ENCODE data around the gene SYNJ2.
A peak's percentile ranks its signal among the peaks of the same experiment; 100 is the strongest.

The SYNJ2 gene

DNA sequence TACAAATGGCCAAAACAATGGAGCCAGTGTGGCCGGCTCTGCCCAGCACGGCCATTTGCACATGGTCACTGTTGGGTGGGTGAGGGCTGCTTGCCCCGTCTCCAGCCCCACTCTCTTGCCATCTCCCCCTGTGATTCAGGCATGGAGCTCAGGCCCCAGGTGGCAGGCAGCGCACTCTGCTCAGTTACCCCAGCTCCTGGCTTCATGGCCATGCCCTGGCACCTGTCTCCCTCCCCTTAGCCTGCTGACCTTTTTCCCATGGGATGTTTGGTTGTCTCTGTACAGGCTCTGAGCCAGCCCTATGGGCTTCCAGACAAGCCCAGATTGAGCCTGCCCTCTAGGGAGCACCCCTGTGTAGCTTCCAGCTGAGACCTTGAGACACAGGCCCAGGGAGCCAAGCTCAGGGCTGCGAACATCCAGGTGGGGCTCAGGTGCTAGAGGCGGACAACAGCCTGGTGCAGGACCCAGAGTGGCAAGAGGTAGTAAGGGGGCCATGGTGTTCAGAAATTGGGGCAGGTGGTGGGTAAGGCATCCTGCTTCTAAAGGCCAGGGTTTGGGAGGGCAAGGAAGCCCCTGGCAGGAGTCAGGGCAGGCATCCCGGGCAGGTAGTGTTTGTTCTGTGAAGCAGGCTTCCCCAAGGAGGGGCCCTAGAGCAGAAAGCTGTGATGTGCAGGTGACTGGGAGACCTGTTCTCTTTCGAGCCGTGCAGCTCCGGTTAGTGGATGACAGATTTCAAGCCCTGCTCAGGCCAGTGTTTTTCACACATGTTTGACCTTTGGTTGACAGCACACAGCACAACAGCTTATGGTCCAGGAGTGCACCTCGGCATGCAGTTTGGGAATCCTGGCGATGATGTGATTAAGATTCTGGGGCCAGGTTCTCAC is 17.7 kb downstream of the SYNJ2 start:
- DNase-seq = no peak

DNA sequence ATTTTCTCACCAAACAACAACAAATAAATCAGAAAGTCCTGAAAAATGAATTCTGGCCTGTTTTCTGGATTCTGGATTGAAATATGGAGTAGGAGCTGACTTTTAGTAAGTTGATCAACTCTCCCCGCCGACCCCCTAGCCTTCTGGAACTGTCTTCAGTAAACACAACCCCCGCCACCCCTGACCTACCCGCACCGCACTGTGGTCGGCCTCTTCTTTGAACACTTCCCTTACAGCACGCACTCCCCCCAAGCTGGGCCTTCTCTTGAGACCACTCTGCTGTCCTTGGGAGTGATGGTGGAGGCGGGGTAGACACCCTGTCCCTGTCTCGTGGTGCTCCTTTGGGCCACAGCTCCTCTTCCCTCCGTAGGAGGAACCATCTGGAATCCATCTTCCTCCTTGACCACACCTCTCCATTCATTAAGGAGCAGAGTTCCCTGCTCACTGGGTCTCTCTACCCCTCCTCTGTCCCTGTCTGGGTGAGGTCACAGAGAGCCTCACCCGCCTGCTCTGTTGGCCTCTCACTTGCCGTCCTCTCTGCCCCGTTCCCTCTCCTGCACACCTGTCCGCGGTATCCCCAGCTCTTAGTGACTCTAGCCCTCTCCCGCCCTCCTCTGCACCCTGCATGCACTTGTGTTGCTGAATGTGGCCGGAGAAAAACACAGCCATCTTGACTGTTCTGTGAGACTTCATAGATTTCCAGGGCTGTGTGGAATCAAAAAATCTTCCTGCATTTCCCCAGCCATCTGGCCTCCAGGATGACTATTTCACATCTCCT is 19.1 kb downstream of the SYNJ2 start:
- DNase-seq = no peak

DNA sequence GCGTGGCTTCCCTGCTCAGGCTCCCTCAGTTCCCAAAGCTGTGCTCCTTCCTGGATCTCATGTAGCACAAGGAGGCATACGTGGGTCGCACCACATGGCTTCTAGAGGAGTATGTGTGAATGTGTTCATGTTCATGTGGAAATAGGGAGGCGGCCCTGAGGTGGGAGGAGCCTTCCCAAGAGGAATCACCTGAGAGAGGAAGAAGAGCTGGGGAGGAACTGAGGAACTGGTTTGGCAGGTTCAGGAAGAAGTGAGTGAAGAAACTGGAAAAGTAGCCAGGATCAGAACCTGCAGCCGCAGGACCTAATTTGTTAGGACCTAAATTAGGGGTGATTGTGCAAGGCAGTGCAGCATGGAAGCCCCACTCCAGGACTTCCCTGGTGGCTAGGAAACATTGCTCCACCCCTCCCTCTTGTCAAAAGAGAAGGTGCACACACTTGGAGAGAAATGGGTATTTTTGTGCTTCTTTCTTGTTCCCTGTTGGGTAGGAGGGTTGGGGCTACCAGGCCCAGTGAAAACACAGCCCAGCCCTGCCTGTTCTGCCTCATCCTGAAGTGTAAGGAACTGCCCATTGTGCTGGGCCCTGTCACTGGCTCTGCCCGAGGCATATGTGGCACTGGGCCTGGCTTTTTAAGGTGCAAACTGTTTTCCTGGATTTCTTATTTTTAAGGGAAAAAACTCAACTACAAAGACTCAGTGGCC is 20.7 kb downstream of the SYNJ2 start:
- no peak for DNase-seq

DNA sequence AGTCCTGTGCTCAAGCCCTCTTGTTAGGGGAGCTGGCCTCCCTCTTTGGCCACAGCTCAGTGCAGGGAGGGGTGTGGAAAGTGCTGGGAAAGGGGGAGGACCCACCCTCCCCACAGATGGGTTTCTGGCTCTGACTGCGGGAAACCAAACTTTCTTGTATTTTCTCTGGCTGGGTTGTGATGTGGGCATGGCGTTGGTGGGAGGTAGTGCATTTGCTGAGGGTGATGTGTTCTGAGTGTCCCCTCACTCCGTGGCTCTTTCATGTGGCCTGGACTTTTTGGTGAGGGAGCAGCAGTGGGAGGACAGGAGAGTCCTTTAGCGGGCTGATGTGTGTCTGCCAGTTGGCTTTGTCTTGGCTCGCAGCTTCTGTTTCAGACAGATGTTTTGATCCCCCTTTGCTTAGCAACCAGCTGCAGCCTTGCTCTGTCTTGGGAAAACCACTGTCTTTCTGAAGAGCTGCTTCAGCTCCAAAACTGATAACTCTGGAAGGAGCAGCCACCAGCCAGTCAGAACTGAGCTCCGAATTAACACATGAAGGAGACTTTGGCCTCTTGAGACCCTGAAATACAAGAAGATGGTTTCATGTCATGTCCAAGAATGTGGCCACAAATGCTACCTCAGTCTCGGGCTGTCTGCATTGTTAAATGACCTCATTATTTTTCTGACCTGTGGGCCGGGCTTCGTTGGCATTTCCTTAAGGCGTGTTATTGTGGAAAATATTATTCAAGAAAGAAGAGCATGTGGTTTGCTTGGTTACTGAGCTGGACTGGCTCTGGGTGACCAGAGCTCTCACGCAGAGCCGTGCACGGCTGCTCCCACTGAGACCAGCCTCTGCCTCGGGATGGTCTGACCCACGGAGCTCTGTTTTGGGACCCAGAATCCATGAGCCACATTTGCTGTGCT is 21.5 kb downstream of the SYNJ2 start:
- DNase-seq = peak in 1 of 2 donors; percentile 30

DNA sequence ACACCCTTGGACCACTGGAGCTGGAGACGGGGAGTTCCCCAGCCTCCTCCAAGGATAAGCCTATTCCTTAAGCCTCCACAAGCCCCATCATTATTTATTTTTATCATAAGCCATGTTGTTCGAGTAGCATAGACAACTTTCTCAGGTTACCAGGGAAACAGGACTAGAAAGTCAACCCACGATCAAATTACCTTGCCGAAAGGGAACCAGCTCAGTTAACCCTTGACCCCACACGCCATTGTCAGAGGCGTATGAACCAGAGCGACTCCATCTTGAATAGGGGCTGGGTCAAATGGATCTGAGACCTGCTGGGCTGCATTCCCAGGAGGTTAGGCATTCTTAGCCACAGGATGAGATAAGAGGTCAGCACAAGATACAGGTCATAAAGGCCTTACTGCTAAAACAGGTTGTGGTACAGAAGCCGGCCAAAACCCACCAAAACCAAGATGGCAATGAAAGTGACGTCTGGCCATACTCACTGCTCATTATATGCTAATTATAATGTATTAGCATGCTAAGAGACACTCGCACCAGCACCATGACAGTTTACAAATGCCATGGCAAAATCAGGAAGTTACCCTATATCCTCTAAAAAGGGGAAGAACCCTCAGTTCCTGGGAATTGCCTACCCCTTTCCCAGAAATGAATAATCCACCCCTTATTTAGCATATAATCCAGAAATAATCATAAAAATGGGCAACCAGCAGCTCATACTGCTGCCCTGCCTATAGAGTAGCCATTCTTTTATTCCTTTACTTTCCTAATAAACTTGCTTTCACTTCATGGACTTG is 22.4 kb downstream of the SYNJ2 start:
- DNase-seq = no peak

DNA sequence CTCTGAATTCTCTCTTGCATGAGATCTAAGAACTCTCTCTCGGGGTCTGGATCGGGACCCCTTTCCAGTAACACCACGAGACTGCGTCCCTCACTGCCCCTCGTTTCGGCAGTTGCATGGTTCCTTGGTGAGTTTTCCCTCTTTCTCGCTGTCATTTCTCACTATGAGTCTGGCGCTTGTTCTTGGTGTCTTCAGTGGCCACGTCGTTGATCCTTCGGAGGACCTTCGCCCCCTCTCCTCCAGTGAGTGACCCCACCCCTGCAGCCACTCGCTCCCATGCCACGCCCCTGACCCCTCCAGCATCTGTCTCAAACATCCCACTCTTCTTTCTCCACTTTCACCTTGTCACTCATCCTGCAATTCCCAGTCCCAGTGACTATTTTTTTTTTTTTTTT is 23.0 kb downstream of the SYNJ2 start:
- DNase-seq = no peak

DNA sequence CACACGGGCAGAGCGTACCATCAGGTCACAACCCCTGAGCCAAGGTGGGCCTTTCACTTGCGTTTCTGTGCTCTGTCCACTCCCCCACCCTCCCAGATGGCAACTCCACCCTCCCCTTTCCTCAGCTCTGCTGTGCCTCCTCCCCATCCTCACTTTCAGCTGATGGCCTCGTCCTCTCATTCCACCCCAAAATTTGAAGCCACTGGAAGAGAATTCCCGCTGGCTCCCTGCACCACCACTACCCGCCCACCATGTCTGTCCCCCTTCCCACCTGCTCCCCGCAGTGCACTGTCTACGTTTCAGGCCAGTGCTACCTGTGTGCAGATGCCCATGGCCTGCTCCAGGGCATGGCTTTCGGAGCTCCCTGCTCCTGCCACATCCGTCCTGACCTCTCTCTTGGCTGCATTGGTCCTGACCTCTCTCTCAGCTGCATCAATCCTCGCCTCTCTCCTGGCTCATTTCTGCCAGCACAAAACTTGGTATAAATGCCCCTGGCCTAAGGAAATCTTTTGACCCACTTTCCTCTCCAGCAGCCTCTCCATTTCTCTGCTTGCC is 24.0 kb downstream of the SYNJ2 start:
- DNase-seq = no peak

DNA sequence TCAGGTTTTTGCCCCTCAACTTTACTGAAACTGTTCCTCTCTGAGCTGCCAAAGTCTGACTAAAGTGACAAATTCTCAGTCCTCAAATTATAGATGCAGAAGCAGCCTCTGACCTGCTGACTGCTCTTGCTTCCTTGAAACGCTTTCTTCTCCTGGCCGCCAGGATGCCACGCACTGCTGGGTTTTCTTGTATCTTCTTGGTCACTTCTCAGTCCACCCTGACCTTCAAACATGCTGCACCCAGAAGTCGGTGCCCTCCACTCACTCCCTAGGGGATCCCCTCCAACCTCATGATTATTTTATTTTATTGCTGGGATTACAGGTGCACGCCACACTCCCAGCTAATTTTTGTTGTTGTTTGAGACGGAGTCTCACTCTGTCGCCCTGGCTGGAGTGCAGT is 24.7 kb downstream of the SYNJ2 start:
- no peak for DNase-seq

DNA sequence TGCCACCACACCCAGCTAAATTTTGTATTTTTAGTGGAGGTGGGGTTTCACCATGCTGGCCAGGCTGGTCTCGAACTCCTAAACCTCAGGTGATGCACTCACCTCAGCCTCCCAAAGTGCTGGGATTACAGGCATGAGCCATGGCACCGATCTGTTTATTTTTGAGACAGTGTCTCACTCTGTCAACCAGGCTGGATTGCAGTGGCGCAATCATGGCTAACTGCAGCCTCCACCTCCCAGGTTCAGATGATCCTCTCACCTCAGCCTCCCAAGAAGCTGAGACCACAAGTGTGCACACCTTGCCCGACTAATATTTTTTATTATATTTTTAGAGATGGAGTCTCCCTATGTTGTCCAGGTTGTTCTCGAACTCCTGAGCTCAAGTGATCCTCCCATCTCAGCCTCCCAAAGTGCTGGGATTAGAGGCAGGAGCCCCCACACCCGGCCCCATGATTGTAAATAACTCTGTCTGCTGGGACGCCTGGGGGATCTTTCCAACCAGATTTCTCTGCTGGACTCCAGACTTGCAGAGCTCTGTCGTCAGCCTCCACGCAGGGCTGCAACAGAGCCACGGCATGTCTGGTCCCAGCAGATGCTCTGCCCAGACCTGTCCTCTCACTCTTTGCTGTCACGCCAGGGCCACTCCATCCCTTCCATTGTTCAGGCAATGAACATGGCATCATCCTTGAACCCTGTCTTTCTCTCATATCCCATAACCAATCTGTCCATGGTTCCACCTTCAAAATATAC is 25.3 kb downstream of the SYNJ2 start:
- DNase-seq = no peak

DNA sequence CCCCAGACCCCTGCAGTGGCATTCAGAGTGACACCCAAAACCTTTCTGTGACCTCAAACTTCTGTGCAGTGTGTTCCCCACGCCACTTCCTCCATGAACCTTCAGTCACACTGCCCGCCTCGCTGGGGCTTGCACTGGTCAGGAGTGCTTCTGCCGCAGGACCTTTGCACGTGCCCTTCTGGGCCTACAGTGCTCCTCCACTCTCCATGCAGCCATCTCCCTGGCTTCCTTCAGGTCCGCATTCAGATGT is 27.1 kb downstream of the SYNJ2 start:
- no peak for DNase-seq

DNA sequence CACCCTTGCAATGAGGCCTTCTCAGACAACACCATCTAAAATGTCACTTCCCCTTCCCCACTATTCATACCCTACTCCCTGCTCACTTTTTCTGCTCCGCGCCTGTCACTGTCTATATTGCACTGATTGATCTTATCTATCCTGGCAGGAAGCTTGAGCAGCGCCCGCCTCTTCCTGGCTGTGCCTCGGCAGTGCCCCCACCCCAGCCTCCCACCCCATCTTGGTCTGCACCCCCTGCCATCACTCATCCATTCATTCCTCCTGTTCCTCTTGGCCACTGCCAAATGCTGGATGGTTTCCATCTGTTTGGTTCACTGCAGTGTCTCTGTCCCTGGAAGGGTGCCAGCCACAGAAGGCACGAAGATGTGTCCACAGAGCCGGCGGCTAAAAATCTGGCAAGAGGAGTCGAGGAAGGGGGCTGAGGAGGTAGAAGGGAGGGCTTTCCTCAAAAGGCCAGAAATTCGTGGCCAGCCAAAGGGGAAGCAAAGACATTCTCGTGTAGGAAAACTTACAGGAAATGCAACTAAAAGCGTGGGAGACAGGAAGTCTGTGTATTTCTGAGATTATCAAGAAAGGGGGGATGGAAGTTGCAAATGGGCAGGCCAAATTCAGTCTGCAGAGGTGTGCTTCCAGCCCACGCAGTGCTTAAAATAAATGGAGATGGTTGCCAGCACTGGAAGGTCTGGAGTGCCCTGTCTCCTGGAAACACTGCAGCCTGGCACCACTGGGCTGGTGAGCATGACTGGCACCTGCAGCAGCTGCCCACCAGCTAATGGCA is 27.6 kb downstream of the SYNJ2 start:
- peak; percentile 10 to 91 for DNase-seq

DNA sequence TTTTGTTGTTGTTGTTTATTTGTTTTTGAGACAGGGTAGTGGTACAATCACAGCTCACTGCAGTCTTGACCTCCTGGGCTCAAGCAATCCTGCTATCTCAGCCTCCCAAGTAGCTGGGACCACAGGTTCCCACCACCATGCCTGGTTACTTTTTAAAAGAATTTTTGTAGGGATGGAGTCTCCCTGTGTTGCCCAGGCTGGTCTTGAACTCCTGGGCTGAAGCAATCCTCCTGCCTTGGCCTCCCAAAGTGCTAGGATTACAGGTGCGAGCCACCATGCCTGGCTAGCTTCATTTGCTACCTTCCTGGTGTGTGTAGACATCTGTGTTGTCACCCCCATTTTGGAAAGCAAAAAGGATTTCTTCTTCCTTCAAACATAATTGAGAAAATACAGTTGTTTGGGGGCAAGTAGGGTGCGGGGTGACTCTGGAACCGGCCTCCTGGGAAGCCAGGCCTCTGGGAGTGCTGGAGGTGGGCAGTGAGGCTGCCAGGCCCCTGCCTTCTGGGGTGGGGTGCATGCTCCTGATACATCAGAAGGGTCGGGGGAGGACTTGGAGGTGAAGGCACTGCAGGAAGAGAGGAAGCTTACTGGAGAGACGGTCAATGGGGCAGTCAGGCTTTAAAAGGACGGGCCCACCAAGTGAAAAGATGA is 28.4 kb downstream of the SYNJ2 start:
- no peak for DNase-seq

DNA sequence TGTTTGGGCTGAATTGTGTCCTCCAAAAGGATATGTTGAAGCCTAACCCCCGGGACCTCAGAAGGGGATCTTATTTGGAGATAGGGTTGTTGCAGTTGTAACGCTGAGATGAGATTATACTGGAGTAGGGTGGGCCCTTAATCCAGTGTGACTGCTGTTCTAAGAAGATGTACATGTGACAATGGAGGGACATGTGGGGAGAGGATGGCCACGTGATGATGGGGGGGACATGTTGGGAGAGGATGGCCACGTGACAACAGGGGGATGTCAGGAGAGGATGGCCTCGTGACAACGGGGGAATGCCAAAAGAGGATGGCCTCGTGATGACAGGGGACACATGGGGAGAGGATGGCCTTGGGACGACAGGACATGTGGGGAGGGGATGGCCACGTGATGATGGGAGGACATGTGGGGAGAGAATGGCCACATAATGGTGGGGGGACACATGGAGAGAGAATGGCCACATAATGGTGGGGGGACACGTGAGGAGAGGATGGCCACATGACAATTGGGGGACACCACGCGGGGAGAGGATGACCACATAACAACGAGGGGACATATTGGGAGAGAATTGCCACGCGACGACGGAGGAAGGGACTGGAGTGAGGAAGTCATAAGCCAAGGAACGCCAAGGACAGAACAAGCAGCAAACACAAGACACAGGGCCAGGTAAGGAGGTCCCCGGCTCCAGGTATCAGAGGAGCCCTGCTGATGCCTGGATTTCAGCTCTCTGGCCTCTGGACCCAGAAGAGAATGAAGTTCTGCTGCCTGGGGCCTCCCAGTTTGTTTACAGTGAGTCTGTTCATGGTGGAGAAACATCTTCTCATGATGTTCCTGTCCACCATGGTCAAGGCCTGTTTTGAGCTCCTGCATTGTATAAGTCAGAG is 29.2 kb downstream of the SYNJ2 start:
- no peak for DNase-seq

DNA sequence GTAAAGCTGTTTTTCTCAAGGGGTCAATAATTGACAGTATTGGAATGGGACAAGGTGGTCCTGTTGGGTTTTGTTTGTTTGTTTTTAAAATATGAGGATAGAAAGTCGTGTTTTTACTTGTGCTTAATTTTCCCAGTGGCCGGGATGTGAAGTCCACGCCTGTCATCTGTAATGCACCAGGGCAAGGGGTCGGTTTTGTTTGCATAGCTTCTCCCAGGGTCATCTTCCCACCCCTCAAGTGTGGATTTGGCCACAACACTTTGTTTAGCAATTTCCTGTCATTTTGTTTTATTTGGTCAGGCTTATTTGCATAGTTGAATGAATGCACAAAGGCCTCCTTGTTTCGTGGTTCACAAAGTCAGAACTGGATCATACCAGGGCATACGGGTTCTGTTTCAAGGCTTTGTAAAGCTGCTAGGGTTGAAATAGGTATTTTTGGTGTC is 29.8 kb downstream of the SYNJ2 start:
- DNase-seq = no peak

DNA sequence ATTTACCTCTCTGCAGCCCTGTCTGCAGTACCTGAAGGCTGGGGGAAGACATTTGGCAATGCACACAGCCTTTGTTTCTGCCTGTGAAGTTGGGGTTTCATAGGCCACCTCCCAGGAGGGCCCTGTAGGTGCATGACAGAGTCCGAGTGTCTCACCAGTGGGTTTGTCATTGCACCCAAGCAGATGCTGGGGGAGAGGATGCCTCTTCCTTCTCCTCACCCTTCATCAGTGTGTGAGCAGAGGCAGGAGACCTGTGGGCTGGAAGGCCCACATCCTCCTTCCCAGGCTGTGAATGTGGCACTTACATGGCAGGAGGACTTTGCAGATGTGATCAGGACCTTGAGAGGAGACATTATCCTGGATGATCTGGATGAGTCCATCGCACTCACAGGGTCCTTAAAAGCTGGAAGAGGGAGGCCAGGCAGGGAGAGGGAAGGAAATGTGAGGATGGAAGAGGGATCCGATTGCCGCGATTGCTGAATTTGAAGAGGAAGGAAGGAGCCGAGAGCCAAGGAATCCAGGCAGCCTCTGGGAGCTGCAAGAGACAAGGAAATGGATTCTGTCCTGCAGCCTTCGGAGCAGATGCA is 30.4 kb downstream of the SYNJ2 start:
- DNase-seq = no peak

DNA sequence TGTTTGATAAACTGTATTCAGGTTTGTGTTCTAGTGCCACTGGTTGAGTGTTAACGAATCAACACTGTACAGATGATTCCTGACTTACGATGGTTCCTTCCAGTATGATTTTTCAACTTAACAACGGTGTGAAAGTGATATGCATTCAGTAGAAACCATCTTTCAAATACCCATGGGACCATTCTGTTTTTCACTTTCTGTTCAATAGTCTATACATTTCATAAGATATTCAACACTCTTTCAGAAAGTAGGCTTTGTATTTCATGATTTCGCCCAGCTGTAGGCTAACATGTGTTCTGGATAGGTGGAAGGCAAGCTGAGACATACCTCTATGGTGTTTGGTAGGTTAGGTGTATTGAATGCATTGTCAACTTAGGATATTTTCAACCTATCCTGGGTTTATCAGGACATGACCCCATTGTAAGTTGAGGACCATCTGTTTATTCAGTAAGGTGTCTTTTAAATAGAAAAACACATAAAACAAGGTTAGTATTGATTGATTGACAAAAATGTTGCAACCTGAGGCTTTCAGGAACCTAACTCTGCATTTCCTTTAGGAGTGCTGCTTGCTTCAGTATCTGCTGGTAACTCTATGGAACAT is 32.3 kb downstream of the SYNJ2 start:
- no peak for DNase-seq

DNA sequence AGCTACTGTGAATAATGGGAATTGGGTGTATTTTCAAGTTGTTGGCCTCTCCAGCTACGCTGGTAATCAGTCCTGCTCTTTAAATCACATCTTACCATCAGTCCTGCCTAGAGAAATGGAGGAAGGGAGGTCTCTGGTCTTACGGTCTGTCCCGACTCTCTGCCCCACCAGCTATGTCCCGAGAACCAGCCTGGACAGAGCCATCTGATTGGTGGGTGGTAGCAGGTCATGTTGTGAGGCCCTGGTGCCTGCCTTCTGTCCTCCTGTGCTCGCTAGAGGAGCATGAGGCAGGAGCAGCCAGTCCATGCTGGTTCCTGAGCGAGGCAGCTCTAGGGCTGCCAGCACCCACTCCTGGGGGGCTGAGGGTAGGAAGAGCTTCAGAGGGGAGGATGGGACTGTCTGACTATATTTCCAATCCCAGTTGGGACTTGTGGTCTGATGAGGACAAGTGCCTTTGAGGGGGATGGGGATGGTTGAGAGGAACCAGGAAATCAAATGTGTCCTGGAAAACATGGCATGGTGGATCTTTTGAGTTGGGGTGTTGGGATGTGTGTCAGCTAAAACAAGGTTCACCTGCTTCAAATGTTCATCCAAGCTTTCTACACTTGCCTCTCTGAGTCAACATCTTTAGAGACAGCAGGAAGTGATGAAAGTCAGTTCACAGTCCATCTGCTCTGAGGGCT is 33.0 kb downstream of the SYNJ2 start:
- DNase-seq = peak in 1 of 2 donors; percentile 46

Data from bone marrow (tissue), 2 donors.